Adipocyte (in vitro differentiated cells): ENCODE results near the gene PICK1.
A peak's percentile ranks its signal among the peaks of the same experiment; 100 is the strongest.

Source experiments
- DNase-seq: peaks from one replicate; pipeline ENCODE4 v3.0.0-alpha.2; 2015; ENCODE audit warnings: low read depth
- H3K27me3 ChIP-seq: replicated peaks from 2 replicates; pipeline ENCODE4 v1.7.0; 2013; ENCODE audit warnings: mild to moderate bottlenecking, low read length, moderate library complexity; ENCODE audit not compliant: control insufficient read depth, insufficient read depth
- H3K36me3 ChIP-seq: 2 replicates; pipeline ENCODE4 v1.7.0; 2013; ENCODE audit warnings: low read length, mild to moderate bottlenecking, moderate library complexity; ENCODE audit not compliant: control insufficient read depth, insufficient read depth, severe bottlenecking
- H3K4me1 ChIP-seq: 2 replicates; pipeline ENCODE4 v1.7.0; 2013; ENCODE audit warnings: mild to moderate bottlenecking, low read length, moderate library complexity; ENCODE audit not compliant: control insufficient read depth, insufficient read depth
- H3K4me3 ChIP-seq: 2 replicates; pipeline ENCODE4 v1.7.0; 2013; ENCODE audit warnings: mild to moderate bottlenecking, low read length, moderate library complexity
- H3K9ac ChIP-seq: 2 replicates; pipeline ENCODE4 v1.7.0; 2013; ENCODE audit warnings: mild to moderate bottlenecking, low read length, moderate library complexity
- H3K9me3 ChIP-seq: 2 replicates; pipeline ENCODE4 v1.7.0; 2013; ENCODE audit warnings: mild to moderate bottlenecking, low read length, moderate library complexity; ENCODE audit not compliant: control insufficient read depth

Gene PICK1

DNA sequence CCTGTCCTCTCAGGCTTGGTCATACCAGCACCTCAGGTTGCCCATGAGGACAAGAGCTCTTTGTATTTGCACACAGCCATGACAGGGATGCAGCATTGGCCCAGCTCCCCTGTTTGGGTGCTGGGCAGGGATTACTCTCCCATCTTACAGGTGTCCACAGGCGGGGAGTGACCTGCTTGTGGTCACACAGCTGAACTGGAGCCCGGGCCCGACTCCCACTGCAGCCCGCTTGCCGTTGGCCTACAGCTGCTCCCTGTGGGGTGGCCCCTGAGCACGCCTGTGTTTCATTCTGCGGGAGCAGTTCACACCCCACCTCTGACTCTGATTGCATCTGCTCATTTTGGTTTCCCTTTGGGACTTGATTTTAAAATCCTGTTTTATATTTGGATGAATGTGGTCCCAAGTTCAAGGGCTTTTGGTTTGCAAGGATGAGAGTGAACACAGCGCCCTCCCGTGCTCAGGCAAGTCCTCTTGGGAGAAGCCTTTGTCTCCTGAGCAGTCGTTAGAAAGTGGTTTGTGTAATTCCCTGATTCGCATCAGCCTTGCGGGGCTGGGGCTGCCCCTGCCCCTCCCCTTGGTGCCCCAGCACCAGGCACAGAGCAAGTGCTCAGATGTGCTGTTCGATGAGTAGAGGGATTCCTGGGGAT is 9.3 kb downstream of the PICK1 start:
- H3K36me3 ChIP-seq: peaks cover 16% of the 10 kb centered on the region
- no peaks in the 10 kb centered on the region for H3K27me3 ChIP-seq
- H3K4me3 ChIP-seq: no peak overlapping the region
- H3K9me3 ChIP-seq: no peaks in the 10 kb centered on the region
- DNase-seq: no peak
- no peak overlapping the region for H3K9ac ChIP-seq
- H3K4me1 ChIP-seq: peaks cover 21% of the 10 kb centered on the region

- Histone ChIP-seq H3K4me1 (peaks cover 21% of the 10 kb centered on the region), H3K27me3 (no peaks in the 10 kb centered on the region), H3K9me3 (no peaks in the 10 kb centered on the region), H3K36me3 (peaks cover 16% of the 10 kb centered on the region), H3K4me3 (no peak overlapping the region), H3K9ac (no peak overlapping the region)
- DNase-seq: no peak
Measured at GRCh38 chr22:38067028-38067415, 9.8 kb downstream of the PICK1 start.

- H3K4me3 ChIP-seq: no peak overlapping the region
- H3K4me1 ChIP-seq: peaks cover 18% of the 10 kb centered on the region
- H3K27me3 ChIP-seq: no peaks in the 10 kb centered on the region
- H3K9ac ChIP-seq: peak overlapping the region; percentile 4
- no peaks in the 10 kb centered on the region for H3K9me3 ChIP-seq
- DNase-seq: no peak
- H3K36me3 ChIP-seq: peaks cover 16% of the 10 kb centered on the region
Measured at GRCh38 chr22:38067761-38068360, 10.7 kb downstream of the PICK1 start.

DNA sequence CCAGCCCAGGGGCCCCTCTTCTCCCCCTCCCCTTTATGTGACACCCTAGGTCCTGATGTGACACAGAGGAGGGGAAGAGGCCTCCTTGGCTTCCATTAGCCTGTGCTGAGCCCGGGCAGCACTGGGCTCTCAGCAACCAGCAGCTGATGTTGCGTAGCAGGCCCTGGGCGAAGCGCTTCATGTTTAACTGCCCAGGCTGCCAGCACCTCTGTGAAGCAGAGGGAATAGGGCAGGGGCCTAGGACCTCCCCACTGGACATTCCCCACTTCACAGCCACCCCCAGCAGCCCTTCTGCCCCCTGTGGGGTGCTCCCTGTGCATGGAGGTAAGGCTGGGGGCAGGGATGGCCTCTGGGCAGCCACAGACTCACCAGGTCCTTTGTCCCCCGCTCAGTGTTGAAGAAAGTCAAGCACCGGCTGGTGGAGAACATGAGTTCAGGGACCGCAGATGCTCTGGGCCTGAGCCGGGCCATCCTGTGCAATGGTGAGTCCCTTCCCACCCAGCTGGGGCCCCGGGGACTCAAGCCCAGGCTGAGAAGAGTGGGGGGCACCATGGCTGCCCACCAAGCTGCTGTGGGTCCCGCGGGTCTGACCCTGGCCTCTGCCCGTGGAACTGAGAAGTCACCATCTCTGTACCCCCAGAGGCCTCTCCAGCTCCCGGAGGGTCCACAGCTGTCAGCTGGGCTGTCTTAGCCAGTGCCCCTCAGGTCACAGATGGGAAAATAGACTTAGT is 11.6 kb downstream of the PICK1 start:
- Histone ChIP-seq H3K36me3 (peaks cover 16% of the 10 kb centered on the region), H3K9ac (no peak overlapping the region), H3K4me3 (no peak overlapping the region), H3K4me1 (peaks cover 17% of the 10 kb centered on the region), H3K27me3 (no peaks in the 10 kb centered on the region), H3K9me3 (no peaks in the 10 kb centered on the region)
- DNase-seq: no peak

DNA sequence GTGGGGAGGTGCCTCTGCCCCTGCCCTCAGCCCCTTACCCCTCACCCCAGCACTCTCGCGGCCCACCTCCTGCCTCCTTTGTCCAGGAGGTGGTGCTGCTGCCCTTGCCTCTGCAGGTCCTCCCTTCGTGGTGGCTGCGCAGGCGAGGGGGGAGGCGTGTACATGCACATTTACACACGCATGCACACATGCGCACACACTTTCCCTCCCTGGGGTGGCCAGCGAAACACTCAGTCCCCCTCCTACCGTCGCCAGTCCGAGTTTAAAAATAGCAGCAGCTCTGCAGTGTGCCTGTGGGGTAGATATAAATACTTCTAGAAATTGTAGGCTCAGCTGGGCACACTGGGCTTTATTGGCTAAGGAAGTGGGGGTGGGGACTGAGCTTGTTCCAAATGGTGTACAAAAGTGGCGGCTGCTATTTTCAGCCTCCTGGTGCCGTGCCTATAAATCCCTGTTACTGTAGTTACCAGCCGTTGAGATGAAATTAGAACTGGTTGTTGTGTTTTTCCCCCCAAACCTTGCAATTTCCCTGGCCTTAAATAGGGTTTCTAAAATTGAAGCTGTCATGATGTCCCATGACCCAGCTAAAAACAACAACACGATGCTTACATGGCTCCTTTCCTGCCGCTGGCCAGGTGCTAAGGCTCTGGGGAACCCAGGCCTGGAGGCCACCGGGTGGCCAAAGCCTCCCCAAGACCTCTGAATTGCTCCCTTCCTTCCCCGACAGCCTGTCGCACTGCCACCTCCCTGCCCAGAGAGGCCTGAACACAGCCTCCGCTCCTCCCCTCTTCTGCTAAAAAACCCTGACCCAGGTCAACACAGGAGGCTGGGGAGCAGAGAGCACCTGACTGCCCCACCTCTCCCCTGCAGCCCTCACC is 12.4 kb downstream of the PICK1 start:
- Histone ChIP-seq H3K27me3 (no peaks in the 10 kb centered on the region), H3K36me3 (peaks cover 16% of the 10 kb centered on the region), H3K4me3 (no peak overlapping the region), H3K9ac (no peak overlapping the region), H3K4me1 (peaks cover 17% of the 10 kb centered on the region), H3K9me3 (no peaks in the 10 kb centered on the region)
- DNase-seq: peak; percentile 24

- peaks cover 8% of the 10 kb centered on the region for H3K36me3 ChIP-seq
- DNase-seq: no peak
- no peak overlapping the region for H3K9ac ChIP-seq
- peaks cover 17% of the 10 kb centered on the region for H3K4me1 ChIP-seq
- no peaks in the 10 kb centered on the region for H3K27me3 ChIP-seq
- no peaks in the 10 kb centered on the region for H3K9me3 ChIP-seq
- no peak overlapping the region for H3K4me3 ChIP-seq
Measured at GRCh38 chr22:38070250-38070921, 13.2 kb downstream of the PICK1 start.

DNA sequence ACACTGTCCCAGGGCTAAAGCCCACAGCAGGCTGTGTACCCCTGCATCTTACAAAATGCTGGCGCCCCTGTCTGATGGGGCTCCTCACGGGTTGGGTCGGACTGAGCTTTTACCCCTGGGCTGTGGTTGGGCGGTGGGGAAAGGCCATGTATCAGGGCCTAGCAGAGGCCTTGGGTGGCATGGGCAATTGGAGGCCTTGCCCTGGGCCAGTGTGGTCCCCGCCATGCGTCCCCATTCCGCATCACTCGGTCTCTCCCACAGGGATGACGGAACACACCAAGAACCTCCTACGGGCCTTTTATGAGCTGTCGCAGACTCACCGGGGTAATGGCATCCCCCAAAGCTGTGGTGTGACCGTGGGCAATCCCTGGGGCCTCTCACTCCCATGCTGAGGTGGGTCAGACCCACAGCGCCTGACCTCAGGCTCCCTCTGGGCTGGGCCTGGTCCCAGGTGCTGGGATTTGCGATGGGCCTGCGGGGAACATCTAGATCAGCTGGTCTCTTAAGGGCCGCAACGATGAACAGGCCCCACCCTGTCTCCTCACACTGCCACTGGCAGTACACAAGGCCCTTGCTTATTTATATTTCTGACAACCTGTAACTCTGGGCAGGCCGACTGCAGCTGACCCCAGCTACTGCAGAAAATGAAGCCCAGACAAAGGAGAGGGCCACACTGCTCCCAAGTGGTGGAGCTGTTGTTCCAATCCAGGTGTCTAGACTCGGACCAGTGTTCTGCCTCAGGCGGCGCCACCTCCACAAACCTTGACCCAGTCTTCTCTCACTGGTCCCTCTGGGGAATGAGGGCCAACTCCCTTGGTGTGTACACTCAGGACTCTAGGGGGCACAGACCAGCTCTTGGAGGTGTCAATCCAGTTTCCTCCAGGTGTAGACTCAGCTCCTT is 14.5 kb downstream of the PICK1 start:
- Histone ChIP-seq H3K27me3 (no peaks in the 10 kb centered on the region), H3K36me3 (no peaks in the 10 kb centered on the region), H3K9me3 (no peaks in the 10 kb centered on the region), H3K9ac (no peak overlapping the region), H3K4me1 (peaks cover 16% of the 10 kb centered on the region), H3K4me3 (no peak overlapping the region)
- DNase-seq: no peak

GRCh38 chr22:38072322-38073149 is 15.3 kb downstream of the PICK1 start:
- Histone ChIP-seq H3K36me3 (no peaks in the 10 kb centered on the region), H3K9ac (no peak overlapping the region), H3K4me1 (peaks cover 11% of the 10 kb centered on the region), H3K4me3 (no peak overlapping the region), H3K9me3 (no peaks in the 10 kb centered on the region), H3K27me3 (no peaks in the 10 kb centered on the region)
- DNase-seq: no peak

GRCh38 chr22:38073150-38074130 is 16.2 kb downstream of the PICK1 start:
- Histone ChIP-seq H3K4me1 (peaks cover 2% of the 10 kb centered on the region), H3K9me3 (no peaks in the 10 kb centered on the region), H3K36me3 (no peaks in the 10 kb centered on the region), H3K27me3 (no peaks in the 10 kb centered on the region), H3K4me3 (no peak overlapping the region), H3K9ac (no peak overlapping the region)
- DNase-seq: no peak
